Measurements from ENCODE around the gene CELF4.

- no peak for TF ChIP-seq CTCF (IDR thresholded peaks at IDR 0.05; ENCODE audit: borderline replicate concordance, extremely low read depth, low read length, poor library complexity, severe bottlenecking)
- no peak for TF ChIP-seq EZH2 (IDR thresholded peaks at IDR 0.05; ENCODE audit: borderline replicate concordance, low read depth, low read length, severe bottlenecking)
These were observed 94.6 kb downstream of the CELF4 start for GRCh38 chr18:37470986-37471385.

Measured in DND-41 (cell line).